ENCODE data around the gene LARGE1.

Gene LARGE1

DNA sequence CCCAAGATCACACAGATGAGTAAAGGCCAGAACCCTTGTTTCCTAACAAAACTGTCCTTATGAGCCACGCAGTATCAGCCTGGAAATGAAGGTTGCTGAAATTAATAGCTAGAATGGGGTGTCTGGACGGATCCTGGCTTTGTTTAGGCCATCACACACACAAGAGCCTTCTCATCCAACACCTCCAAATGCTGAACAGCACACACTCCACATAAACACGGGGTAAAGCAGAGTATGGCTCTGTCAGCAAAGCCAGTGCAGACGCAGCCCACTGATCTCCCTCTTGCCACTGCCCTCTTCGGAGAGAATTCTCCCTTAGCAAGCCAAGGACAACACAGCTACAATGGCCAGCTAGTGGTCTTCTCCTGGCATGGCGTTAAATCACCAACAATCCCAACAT lies 469.5 kb downstream of the LARGE1 start:
- in situ Hi-C loops (cut with HindIII; ENCODE audit: low sequenced_read_pairs), result no loop called here
- H3K4me3 ChIP-seq (ENCODE audit: low read depth, low read length), result no peak overlapping the region
- TF ChIP-seq, protein P1, sequence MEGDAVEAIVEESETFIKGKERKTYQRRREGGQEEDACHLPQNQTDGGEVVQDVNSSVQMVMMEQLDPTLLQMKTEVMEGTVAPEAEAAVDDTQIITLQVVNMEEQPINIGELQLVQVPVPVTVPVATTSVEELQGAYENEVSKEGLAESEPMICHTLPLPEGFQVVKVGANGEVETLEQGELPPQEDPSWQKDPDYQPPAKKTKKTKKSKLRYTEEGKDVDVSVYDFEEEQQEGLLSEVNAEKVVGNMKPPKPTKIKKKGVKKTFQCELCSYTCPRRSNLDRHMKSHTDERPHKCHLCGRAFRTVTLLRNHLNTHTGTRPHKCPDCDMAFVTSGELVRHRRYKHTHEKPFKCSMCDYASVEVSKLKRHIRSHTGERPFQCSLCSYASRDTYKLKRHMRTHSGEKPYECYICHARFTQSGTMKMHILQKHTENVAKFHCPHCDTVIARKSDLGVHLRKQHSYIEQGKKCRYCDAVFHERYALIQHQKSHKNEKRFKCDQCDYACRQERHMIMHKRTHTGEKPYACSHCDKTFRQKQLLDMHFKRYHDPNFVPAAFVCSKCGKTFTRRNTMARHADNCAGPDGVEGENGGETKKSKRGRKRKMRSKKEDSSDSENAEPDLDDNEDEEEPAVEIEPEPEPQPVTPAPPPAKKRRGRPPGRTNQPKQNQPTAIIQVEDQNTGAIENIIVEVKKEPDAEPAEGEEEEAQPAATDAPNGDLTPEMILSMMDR (IDR thresholded peaks at IDR 0.05; ENCODE audit: low read depth, low read length, missing control alignments), result no peak
- no peak for DNase-seq (ENCODE audit: low read depth)

DNA sequence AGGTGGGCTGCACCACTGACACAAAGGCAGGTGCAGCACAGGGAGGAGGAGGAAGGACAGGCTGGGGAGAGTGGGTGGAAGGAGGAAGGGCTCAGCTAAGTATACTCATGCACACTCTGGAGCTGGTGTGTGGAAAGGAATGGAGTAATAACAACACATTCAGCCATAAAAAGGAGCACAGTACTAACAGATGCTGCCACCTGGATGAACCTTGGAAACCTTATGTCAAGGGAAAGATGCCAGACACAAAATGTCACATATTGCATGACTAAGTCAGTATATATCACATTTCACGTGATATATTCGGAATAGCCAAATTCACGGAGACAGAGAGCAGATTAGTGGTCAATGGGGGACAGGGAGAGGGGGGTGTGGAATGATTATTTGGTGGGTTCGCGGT lies 472.5 kb downstream of the LARGE1 start:
- no peak overlapping the region for H3K4me3 ChIP-seq (ENCODE audit: low read depth, low read length)
- in situ Hi-C loops (cut with HindIII; ENCODE audit: low sequenced_read_pairs), result no loop called here
- no peak for DNase-seq (ENCODE audit: low read depth)
- TF ChIP-seq, protein P1 (IDR thresholded peaks at IDR 0.05; ENCODE audit: low read depth, low read length, missing control alignments), result no peak

DNA sequence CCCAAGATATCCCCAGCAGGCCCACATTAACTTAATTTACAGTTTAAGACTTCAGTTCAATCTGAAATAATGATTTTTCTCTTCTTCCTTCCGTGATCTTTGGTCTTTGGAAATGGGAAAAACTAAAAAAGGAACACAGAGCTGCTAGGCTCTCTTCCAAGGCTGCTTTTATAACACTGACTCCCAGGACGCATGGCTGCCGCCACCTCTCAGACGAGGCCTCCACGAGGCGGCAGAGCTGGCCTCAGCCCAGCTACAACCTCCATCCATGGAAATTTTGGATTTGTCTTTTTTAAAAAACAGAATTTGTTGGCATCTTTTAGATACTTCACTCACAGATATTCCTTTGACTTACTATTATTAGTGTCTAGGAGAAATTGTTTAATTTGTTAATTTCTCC lies 476.6 kb downstream of the LARGE1 start:
- no peak for DNase-seq (ENCODE audit: low read depth)
- TF ChIP-seq, protein P1 (IDR thresholded peaks at IDR 0.05; ENCODE audit: low read depth, low read length, missing control alignments), result no peak
- in situ Hi-C loops (cut with HindIII; ENCODE audit: low sequenced_read_pairs), result no loop called here
- H3K4me3 ChIP-seq (ENCODE audit: low read depth, low read length), result no peak overlapping the region

DNA sequence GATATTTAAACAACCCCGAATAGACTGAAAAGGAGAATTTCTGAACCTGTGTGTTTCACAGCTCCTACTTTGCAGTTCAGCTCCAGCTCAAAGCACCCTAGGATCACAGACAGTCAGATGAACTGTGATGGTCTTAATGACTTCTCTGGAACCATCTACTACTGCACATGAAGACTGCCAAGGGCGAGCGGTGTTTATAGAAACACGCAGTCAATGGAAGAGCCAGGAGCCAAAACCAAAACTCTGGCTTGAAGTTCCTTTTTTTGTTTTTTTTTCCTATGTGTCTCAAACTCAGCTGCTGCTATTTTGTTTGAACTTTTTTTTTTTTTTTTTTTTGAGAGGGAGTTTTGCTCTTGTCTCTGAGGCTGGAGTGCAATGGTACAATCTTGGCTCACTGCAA lies 479.5 kb downstream of the LARGE1 start:
- TF ChIP-seq, protein P1 (IDR thresholded peaks at IDR 0.05; ENCODE audit: low read depth, low read length, missing control alignments), result no peak
- peak; percentile 28 for DNase-seq (ENCODE audit: low read depth)
- in situ Hi-C loops (cut with HindIII; ENCODE audit: low sequenced_read_pairs), result no loop called here
- H3K4me3 ChIP-seq (ENCODE audit: low read depth, low read length), result no peak overlapping the region

DNA sequence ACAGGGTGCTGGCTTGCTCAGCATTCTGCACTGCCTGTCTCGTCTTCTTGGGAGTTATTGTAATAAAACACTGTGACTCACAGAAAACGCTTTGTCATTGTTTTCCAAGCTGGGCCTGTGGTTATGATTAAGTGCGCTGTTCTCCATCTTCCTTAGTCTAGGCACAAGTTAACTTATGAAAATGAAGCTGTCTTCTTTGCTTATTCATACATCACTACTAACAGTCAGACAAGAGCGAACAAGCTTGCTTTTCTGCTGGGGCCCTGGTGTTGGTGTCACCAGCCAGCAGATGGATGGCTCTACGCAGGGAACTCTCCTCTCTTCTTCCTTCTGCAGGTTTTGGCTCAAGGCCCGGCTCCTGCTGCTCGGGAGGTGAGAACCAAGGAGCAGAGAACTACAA lies 482.0 kb downstream of the LARGE1 start:
- H3K4me3 ChIP-seq (ENCODE audit: low read depth, low read length), result no peak overlapping the region
- peak; percentile 52 for DNase-seq (ENCODE audit: low read depth)
- TF ChIP-seq, protein P1 (IDR thresholded peaks at IDR 0.05; ENCODE audit: low read depth, low read length, missing control alignments), result no peak
- in situ Hi-C loops (cut with HindIII; ENCODE audit: low sequenced_read_pairs), result no loop called here

DNA sequence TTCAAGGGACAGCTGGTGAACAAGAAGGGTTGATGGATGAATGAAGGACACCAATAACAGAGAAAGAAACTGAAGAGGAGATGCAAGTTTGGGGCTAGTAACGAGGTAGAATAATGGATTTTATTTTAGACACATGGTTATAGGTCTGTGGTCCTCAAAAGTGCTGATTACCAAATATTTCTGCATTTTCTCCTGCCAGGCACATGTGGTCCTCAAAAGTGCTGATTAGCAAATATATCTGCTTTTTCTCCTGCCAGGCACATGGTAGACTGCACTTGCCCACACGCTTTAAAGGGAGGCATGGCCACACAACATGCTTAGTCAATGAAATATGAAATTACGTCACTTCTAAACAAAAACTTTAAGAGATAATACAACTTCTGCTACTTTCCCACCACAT lies 489.0 kb downstream of the LARGE1 start:
- TF ChIP-seq, protein P1 (IDR thresholded peaks at IDR 0.05; ENCODE audit: low read depth, low read length, missing control alignments), result no peak

DNA sequence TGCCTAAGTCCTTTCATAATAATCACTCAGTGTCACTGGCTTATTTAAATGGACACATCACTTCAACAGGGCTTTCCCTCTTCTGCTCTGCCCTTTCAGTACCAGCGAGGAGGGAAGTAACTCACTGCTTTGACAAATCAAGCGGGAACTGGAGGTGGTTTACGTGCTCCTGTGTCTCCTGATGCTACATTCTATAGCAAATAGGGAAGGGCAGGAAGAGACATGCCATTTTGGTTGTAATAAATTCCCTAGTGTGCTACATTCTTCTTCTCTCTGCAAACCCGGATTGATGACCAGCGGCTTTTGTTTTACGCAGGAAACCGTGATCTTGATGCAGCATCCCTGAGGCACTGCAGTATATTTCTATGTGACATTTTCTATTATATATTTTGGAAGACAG lies 491.0 kb downstream of the LARGE1 start:
- H3K4me3 ChIP-seq (ENCODE audit: low read depth, low read length), result no peak overlapping the region
- DNase-seq (ENCODE audit: low read depth), result no peak
- in situ Hi-C loops (cut with HindIII; ENCODE audit: low sequenced_read_pairs), result loop anchor here (5.0 kb wide), 2 partner anchors 37 to 93 kb away; no protein-coding TSS in a partner anchor
- TF ChIP-seq, protein P1 (IDR thresholded peaks at IDR 0.05; ENCODE audit: low read depth, low read length, missing control alignments), result no peak

More for the DNA sequence above, 489.0 kb downstream of the LARGE1 start:
- in situ Hi-C loops (cut with HindIII; ENCODE audit: low sequenced_read_pairs), result no loop called here
- H3K4me3 ChIP-seq (ENCODE audit: low read depth, low read length), result no peak overlapping the region
- DNase-seq (ENCODE audit: low read depth), result no peak

Data from astrocyte of the cerebellum (primary cell).